Astrocyte (in vitro differentiated cells and primary cell): ENCODE results near the gene PYDC1. TPM values are rescaled to one million over a fixed set of nuclear protein-coding genes. Genes with fewer than 3 reads are reported as not detected.
"Not testable (repeated sequence)": the region's sequence is repeated elsewhere in the genome, so short reads cannot be mapped to it uniquely, and the experiment has no call there.

Experiments
- DNase-seq: peaks from one replicate; pipeline ENCODE4 v3.0.0-alpha.2; 2010; ENCODE audit warnings: low read depth
- FAIRE-seq: peaks from 2 replicates; lab custom pipeline; 2011; peaks lifted over from hg19 to GRCh38; lab: Jason Lieb, UNC
- H2AFZ ChIP-seq: 2 replicates; pipeline ENCODE4 v1.6.0; 2012; ENCODE audit warnings: low read depth, low read length, inconsistent platforms
- H3K27ac ChIP-seq: 2 replicates; pipeline ENCODE4 v1.5.1; 2011; ENCODE audit warnings: low read depth, low read length, inconsistent platforms
- H3K27me3 ChIP-seq: 2 replicates; pipeline ENCODE4 v1.6.0; 2011; ENCODE audit warnings: low read length, inconsistent platforms; ENCODE audit not compliant: insufficient read depth
- H3K36me3 ChIP-seq: 2 replicates; pipeline ENCODE4 v1.5.1; 2011; ENCODE audit warnings: low read length, inconsistent platforms; ENCODE audit not compliant: insufficient read depth
- H3K4me1 ChIP-seq: 2 replicates; pipeline ENCODE4 v1.5.1; 2011; ENCODE audit warnings: low read length, inconsistent platforms; ENCODE audit not compliant: insufficient read depth
- H3K4me2 ChIP-seq: 2 replicates; pipeline ENCODE4 v1.6.0; 2012; ENCODE audit warnings: low read length, inconsistent platforms
- H3K4me3 ChIP-seq: 2 replicates; pipeline ENCODE4 v1.5.1; 2011; ENCODE audit warnings: low read depth, mild to moderate bottlenecking, low read length, inconsistent platforms; ENCODE audit not compliant: insufficient read depth
- H3K79me2 ChIP-seq: 2 replicates; pipeline ENCODE4 v1.6.0; 2012; ENCODE audit warnings: mild to moderate bottlenecking, low read length, inconsistent platforms; ENCODE audit not compliant: insufficient read depth
- H3K9ac ChIP-seq: 2 replicates; pipeline ENCODE4 v1.6.0; 2012; ENCODE audit warnings: mild to moderate bottlenecking, low read length, inconsistent platforms
- H3K9me3 ChIP-seq: 2 replicates; pipeline ENCODE4 v1.5.1; 2012; ENCODE audit warnings: low read depth, mild to moderate bottlenecking, low read length, inconsistent platforms; ENCODE audit not compliant: insufficient read depth
- H4K20me1 ChIP-seq: 2 replicates; pipeline ENCODE4 v1.6.0; 2012; ENCODE audit warnings: low read length, inconsistent platforms; ENCODE audit not compliant: insufficient read depth
- H3K27ac Mint-ChIP-seq: one replicate; pipeline ENCODE4 v1.8.0; 2021; ENCODE audit warnings: mild to moderate bottlenecking, mixed read lengths; ENCODE audit not compliant: unreplicated experiment
- H3K27me3 Mint-ChIP-seq: one replicate; pipeline ENCODE4 v1.8.0; 2021; ENCODE audit warnings: low read depth, mixed read lengths; ENCODE audit not compliant: unreplicated experiment
- H3K36me3 Mint-ChIP-seq: one replicate; pipeline ENCODE4 v1.8.0; 2021; ENCODE audit warnings: low read depth, mixed read lengths; ENCODE audit not compliant: unreplicated experiment
- H3K4me1 Mint-ChIP-seq: one replicate; pipeline ENCODE4 v1.8.0; 2021; ENCODE audit warnings: low read depth, mixed read lengths; ENCODE audit not compliant: unreplicated experiment
- H3K4me3 Mint-ChIP-seq: one replicate; pipeline ENCODE4 v1.8.0; 2021; ENCODE audit warnings: mild to moderate bottlenecking, moderate library complexity, mixed read lengths; ENCODE audit not compliant: unreplicated experiment
- H3K9me3 Mint-ChIP-seq: one replicate; pipeline ENCODE4 v1.8.0; 2021; ENCODE audit warnings: mild to moderate bottlenecking, mixed read lengths; ENCODE audit not compliant: unreplicated experiment
- EZH2 ChIP-seq: IDR thresholded peaks from 2 replicates; pipeline ENCODE4 v1.6.1; 2012; ENCODE audit warnings: mild to moderate bottlenecking, low read length, inconsistent platforms; ENCODE audit not compliant: insufficient read depth
- total RNA-seq: library from RNA; stranded (reverse); gene quantifications from 2 replicates; pipeline ENCODE4 v1.2.1, GENCODE V29; 2021
- TF ChIP-seq, protein P1 (sequence below): IDR thresholded peaks from 2 replicates; pipeline ENCODE4 v1.5.1; 2011; ENCODE audit warnings: low read depth, mild to moderate bottlenecking, inconsistent platforms, low read length, moderate library complexity; ENCODE audit not compliant: insufficient read depth

PYDC1 gene
- total RNA-seq, 1 donor from 2014 or later = not detected

DNA sequence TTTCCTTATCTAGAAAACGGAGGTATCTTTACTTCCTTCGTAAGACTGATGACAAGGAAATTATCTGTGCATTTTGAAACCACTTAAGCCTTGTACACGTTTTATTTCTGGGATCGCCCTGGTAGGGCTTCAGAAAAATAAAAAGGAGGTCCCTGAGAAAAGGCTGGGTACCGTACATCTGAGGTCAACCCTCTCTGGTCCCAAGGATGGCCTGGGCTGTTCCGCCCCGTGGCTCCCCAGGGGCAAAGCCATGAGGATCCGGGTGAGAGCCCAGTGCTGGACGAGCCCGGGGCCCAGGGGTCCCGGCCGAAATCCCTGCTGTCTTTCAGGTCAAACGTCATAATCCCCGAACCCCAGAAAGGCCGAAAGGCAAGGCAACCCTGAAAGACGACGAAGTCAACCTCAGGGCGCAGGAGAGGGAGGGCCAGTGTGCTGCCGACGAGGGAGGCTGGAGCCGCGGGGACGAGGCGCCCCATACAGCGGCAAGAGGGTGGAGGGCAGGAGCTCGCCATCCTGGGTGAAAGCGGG is 37.7 kb downstream of the PYDC1 start:
- peaks cover 4% of the 10 kb centered on the region for H3K27me3 Mint-ChIP-seq
- Histone ChIP-seq H3K9ac (peak overlapping the region; percentile 99), H3K4me1 (peaks cover 26% of the 10 kb centered on the region), H3K36me3 (peaks cover 24% of the 10 kb centered on the region), H3K27ac (peak overlapping the region; percentile 98), H3K9me3 (no peaks in the 10 kb centered on the region), H3K79me2 (peaks cover 50% of the 10 kb centered on the region), H3K4me3 (peak overlapping the region; percentile 92), H2AFZ (peak overlapping the region; percentile 95), H3K27me3 (no peaks in the 10 kb centered on the region), H4K20me1 (peaks cover 38% of the 10 kb centered on the region), H3K4me2 (peak overlapping the region; percentile 92)
- peak overlapping the region; percentile 94 for H3K27ac Mint-ChIP-seq
- peaks cover 24% of the 10 kb centered on the region for H3K4me1 Mint-ChIP-seq
- H3K9me3 Mint-ChIP-seq = no peaks in the 10 kb centered on the region
- FAIRE-seq (no peak), DNase-seq (no peak)
- H3K36me3 Mint-ChIP-seq = peaks cover 9% of the 10 kb centered on the region
- peak overlapping the region; percentile 98 for H3K4me3 Mint-ChIP-seq
- no peak for TF ChIP-seq EZH2

DNA sequence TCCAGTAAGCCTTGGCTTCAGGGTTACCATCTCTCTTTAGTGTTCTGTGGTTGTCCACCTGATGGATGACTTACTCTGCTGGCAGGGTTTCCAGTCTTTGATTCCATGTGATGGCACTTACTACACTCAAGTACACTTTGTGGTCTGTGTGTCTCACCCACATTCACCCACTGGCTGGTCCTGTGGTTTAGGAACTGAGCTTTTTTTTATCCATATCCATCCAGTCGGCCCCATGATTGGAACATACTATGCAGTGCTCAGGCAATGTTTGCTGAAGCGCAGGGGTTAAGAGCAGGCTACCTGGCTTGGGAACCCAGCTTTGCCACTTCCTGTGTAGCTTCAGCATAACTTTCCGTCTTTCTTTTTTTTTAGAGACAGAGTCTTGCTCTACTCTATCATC is 39.8 kb downstream of the PYDC1 start:
- Histone ChIP-seq H3K9me3 (no peaks in the 10 kb centered on the region), H3K4me1 (peaks cover 7% of the 10 kb centered on the region), H2AFZ (no peak overlapping the region), H3K27me3 (no peaks in the 10 kb centered on the region), H4K20me1 (peaks cover 16% of the 10 kb centered on the region), H3K79me2 (peaks cover 29% of the 10 kb centered on the region), H3K27ac (no peak overlapping the region), H3K36me3 (peaks cover 5% of the 10 kb centered on the region), H3K9ac (no peak overlapping the region), H3K4me2 (no peak overlapping the region), H3K4me3 (no peak overlapping the region)
- peaks cover 4% of the 10 kb centered on the region for H3K27me3 Mint-ChIP-seq
- FAIRE-seq (no peak), DNase-seq (peak; percentile 86)
- H3K4me3 Mint-ChIP-seq = peak overlapping the region; percentile 46
- no peak for TF ChIP-seq EZH2
- TF ChIP-seq, protein P1, sequence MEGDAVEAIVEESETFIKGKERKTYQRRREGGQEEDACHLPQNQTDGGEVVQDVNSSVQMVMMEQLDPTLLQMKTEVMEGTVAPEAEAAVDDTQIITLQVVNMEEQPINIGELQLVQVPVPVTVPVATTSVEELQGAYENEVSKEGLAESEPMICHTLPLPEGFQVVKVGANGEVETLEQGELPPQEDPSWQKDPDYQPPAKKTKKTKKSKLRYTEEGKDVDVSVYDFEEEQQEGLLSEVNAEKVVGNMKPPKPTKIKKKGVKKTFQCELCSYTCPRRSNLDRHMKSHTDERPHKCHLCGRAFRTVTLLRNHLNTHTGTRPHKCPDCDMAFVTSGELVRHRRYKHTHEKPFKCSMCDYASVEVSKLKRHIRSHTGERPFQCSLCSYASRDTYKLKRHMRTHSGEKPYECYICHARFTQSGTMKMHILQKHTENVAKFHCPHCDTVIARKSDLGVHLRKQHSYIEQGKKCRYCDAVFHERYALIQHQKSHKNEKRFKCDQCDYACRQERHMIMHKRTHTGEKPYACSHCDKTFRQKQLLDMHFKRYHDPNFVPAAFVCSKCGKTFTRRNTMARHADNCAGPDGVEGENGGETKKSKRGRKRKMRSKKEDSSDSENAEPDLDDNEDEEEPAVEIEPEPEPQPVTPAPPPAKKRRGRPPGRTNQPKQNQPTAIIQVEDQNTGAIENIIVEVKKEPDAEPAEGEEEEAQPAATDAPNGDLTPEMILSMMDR = no peak
- no peaks in the 10 kb centered on the region for H3K9me3 Mint-ChIP-seq
- H3K4me1 Mint-ChIP-seq = peaks cover 4% of the 10 kb centered on the region
- H3K36me3 Mint-ChIP-seq = no peaks in the 10 kb centered on the region
- H3K27ac Mint-ChIP-seq = no peak overlapping the region

DNA sequence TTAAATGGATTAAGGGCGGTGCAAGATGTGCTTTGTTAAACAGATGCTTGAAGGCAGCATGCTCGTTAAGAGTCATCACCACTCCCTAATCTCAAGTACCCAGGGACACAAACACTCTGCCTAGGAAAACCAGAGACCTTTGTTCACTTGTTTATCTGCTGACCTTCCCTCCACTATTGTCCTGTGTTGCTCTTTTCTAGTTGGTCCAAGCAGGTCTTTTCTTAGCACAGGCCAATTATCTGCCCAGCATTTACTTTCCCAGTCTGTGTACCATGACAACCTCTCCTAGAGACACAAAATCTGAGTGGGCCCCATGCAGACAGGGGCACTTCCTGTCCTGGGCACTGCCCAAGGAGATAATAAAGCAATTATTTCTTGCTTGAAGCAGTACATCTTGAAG is 46.9 kb downstream of the PYDC1 start:
- not testable (repeated sequence) for H3K27ac Mint-ChIP-seq

More for the DNA sequence above, 46.9 kb downstream of the PYDC1 start:
- not testable (repeated sequence) for H3K27me3 Mint-ChIP-seq, H3K9ac ChIP-seq, H3K4me2 ChIP-seq, H3K4me1 Mint-ChIP-seq, H4K20me1 ChIP-seq, H3K27me3 ChIP-seq, H3K36me3 Mint-ChIP-seq, H3K27ac ChIP-seq, H3K9me3 Mint-ChIP-seq, H3K36me3 ChIP-seq, DNase-seq, H3K4me3 Mint-ChIP-seq, H3K79me2 ChIP-seq, H3K9me3 ChIP-seq, FAIRE-seq, H2AFZ ChIP-seq, H3K4me1 ChIP-seq, H3K4me3 ChIP-seq
